Measurements from ENCODE around the gene TARS2. TPM values are rescaled to one million over a fixed set of nuclear protein-coding genes. Genes with fewer than 3 reads are reported as not detected.
A peak's percentile ranks its signal among the peaks of the same experiment; 100 is the strongest.

Gene TARS2
- total and polyA plus RNA-seq, 2 of the 13 experiments (the other 11 are each of a cell fraction or from before 2014, with no cell fraction given): 21.3 to 22.8 TPM

DNA sequence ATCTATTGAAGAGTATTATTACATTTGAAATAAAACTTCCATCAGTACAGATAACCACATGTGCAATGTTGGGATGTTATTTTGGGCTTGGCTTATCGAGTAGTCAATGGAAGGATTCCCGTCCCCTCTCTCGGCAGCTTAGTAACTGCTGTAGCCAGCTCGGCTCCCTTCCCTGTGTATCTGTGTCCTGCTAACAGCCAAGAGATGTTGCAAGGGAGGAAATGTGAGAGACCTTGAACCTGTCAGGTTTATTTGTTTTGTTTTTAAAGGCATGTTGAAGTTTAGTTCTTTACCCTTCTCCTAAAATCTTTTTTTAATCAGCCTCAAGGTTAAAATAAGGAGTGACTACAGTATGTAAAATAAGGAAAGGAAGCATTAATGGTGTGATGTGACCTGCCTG, 13.6 kb upstream of the TARS2 start (continued):
- TF ChIP-seq, protein P1, sequence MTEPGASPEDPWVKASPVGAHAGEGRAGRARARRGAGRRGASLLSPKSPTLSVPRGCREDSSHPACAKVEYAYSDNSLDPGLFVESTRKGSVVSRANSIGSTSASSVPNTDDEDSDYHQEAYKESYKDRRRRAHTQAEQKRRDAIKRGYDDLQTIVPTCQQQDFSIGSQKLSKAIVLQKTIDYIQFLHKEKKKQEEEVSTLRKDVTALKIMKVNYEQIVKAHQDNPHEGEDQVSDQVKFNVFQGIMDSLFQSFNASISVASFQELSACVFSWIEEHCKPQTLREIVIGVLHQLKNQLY (CRISPR knock-in tag; IDR thresholded peaks at IDR 0.05): no peak
- TF ChIP-seq MEF2D (CRISPR knock-in tag; IDR thresholded peaks at IDR 0.05) (peak; percentile 62; the same call in 1 of the 2 replicates), U2AF1 (optimal IDR thresholded peaks at IDR 0.05; ENCODE audit: low read depth, low read length) (no peak), ZBTB7B (CRISPR knock-in tag; IDR thresholded peaks at IDR 0.05) (0 out of 2 replicates have a peak, but pooled peaks have one; percentile 31), ZBTB7A (CRISPR knock-in tag; IDR thresholded peaks at IDR 0.05) (no peak), ZNF253 (CRISPR knock-in tag; IDR thresholded peaks at IDR 0.05; ENCODE audit: borderline replicate concordance) (no peak), ZBTB21 (CRISPR knock-in tag; IDR thresholded peaks at IDR 0.05) (no peak), SIX4 (CRISPR knock-in tag; IDR thresholded peaks at IDR 0.05) (peak; percentile 42; the same call in 1 of the 2 replicates), THYN1 (CRISPR knock-in tag; IDR thresholded peaks at IDR 0.05; ENCODE audit: borderline replicate concordance, low read depth) (no peak)
- TF ChIP-seq, protein P2, sequence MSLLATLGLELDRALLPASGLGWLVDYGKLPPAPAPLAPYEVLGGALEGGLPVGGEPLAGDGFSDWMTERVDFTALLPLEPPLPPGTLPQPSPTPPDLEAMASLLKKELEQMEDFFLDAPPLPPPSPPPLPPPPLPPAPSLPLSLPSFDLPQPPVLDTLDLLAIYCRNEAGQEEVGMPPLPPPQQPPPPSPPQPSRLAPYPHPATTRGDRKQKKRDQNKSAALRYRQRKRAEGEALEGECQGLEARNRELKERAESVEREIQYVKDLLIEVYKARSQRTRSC (CRISPR knock-in tag; IDR thresholded peaks at IDR 0.05; ENCODE audit: low read depth): no peak
- TF ChIP-seq, protein P3, sequence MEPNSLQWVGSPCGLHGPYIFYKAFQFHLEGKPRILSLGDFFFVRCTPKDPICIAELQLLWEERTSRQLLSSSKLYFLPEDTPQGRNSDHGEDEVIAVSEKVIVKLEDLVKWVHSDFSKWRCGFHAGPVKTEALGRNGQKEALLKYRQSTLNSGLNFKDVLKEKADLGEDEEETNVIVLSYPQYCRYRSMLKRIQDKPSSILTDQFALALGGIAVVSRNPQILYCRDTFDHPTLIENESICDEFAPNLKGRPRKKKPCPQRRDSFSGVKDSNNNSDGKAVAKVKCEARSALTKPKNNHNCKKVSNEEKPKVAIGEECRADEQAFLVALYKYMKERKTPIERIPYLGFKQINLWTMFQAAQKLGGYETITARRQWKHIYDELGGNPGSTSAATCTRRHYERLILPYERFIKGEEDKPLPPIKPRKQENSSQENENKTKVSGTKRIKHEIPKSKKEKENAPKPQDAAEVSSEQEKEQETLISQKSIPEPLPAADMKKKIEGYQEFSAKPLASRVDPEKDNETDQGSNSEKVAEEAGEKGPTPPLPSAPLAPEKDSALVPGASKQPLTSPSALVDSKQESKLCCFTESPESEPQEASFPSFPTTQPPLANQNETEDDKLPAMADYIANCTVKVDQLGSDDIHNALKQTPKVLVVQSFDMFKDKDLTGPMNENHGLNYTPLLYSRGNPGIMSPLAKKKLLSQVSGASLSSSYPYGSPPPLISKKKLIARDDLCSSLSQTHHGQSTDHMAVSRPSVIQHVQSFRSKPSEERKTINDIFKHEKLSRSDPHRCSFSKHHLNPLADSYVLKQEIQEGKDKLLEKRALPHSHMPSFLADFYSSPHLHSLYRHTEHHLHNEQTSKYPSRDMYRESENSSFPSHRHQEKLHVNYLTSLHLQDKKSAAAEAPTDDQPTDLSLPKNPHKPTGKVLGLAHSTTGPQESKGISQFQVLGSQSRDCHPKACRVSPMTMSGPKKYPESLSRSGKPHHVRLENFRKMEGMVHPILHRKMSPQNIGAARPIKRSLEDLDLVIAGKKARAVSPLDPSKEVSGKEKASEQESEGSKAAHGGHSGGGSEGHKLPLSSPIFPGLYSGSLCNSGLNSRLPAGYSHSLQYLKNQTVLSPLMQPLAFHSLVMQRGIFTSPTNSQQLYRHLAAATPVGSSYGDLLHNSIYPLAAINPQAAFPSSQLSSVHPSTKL (CRISPR knock-in tag; IDR thresholded peaks at IDR 0.05): peak; percentile 93
- TF ChIP-seq, protein P4, sequence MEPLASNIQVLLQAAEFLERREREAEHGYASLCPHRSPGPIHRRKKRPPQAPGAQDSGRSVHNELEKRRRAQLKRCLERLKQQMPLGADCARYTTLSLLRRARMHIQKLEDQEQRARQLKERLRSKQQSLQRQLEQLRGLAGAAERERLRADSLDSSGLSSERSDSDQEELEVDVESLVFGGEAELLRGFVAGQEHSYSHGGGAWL (CRISPR knock-in tag; IDR thresholded peaks at IDR 0.05): no peak
- TF ChIP-seq, protein P5, sequence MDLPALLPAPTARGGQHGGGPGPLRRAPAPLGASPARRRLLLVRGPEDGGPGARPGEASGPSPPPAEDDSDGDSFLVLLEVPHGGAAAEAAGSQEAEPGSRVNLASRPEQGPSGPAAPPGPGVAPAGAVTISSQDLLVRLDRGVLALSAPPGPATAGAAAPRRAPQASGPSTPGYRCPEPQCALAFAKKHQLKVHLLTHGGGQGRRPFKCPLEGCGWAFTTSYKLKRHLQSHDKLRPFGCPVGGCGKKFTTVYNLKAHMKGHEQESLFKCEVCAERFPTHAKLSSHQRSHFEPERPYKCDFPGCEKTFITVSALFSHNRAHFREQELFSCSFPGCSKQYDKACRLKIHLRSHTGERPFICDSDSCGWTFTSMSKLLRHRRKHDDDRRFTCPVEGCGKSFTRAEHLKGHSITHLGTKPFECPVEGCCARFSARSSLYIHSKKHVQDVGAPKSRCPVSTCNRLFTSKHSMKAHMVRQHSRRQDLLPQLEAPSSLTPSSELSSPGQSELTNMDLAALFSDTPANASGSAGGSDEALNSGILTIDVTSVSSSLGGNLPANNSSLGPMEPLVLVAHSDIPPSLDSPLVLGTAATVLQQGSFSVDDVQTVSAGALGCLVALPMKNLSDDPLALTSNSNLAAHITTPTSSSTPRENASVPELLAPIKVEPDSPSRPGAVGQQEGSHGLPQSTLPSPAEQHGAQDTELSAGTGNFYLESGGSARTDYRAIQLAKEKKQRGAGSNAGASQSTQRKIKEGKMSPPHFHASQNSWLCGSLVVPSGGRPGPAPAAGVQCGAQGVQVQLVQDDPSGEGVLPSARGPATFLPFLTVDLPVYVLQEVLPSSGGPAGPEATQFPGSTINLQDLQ (CRISPR knock-in tag; IDR thresholded peaks at IDR 0.05): no peak
- TF ChIP-seq, protein P6, sequence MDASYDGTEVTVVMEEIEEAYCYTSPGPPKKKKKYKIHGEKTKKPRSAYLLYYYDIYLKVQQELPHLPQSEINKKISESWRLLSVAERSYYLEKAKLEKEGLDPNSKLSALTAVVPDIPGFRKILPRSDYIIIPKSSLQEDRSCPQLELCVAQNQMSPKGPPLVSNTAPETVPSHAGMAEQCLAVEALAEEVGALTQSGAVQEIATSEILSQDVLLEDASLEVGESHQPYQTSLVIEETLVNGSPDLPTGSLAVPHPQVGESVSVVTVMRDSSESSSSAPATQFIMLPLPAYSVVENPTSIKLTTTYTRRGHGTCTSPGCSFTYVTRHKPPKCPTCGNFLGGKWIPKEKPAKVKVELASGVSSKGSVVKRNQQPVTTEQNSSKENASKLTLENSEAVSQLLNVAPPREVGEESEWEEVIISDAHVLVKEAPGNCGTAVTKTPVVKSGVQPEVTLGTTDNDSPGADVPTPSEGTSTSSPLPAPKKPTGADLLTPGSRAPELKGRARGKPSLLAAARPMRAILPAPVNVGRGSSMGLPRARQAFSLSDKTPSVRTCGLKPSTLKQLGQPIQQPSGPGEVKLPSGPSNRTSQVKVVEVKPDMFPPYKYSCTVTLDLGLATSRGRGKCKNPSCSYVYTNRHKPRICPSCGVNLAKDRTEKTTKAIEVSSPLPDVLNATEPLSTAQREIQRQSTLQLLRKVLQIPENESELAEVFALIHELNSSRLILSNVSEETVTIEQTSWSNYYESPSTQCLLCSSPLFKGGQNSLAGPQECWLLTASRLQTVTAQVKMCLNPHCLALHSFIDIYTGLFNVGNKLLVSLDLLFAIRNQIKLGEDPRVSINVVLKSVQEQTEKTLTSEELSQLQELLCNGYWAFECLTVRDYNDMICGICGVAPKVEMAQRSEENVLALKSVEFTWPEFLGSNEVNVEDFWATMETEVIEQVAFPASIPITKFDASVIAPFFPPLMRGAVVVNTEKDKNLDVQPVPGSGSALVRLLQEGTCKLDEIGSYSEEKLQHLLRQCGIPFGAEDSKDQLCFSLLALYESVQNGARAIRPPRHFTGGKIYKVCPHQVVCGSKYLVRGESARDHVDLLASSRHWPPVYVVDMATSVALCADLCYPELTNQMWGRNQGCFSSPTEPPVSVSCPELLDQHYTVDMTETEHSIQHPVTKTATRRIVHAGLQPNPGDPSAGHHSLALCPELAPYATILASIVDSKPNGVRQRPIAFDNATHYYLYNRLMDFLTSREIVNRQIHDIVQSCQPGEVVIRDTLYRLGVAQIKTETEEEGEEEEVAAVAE (CRISPR knock-in tag; IDR thresholded peaks at IDR 0.05; ENCODE audit: borderline replicate concordance): peak; percentile 35; the same call in 1 of the 2 replicates
